Measurements from ENCODE around the gene FAM184A.

DNA sequence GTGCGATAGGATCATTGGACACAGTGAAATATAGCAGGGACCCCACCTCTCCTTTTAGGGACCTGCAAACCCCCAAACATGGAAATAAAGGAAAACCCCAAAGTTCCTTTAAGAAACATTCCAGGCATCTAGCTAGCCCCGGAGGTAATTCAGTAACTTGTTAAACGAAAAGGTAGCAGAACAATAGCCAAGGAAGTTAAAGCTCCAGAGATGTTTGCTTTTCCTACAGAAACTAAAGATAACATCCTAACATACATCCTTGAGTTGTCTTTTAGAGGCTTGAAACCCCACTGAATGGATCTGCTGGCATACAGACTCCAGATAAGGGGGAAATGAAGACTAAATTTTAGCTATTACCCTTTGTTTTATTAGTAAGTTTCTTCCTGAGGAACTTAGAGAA is 51.0 kb downstream of the FAM184A start:
- TF ChIP-seq, protein P1, sequence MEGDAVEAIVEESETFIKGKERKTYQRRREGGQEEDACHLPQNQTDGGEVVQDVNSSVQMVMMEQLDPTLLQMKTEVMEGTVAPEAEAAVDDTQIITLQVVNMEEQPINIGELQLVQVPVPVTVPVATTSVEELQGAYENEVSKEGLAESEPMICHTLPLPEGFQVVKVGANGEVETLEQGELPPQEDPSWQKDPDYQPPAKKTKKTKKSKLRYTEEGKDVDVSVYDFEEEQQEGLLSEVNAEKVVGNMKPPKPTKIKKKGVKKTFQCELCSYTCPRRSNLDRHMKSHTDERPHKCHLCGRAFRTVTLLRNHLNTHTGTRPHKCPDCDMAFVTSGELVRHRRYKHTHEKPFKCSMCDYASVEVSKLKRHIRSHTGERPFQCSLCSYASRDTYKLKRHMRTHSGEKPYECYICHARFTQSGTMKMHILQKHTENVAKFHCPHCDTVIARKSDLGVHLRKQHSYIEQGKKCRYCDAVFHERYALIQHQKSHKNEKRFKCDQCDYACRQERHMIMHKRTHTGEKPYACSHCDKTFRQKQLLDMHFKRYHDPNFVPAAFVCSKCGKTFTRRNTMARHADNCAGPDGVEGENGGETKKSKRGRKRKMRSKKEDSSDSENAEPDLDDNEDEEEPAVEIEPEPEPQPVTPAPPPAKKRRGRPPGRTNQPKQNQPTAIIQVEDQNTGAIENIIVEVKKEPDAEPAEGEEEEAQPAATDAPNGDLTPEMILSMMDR (IDR thresholded peaks at IDR 0.05): no peak
- TF ChIP-seq REST (IDR thresholded peaks at IDR 0.05; ENCODE audit: insufficient read depth in 1 of 2, low read depth in 2 of 2, low read length in 1 of 2): no peak
- no peak for TF ChIP-seq SIN3A (IDR thresholded peaks at IDR 0.05; ENCODE audit: borderline replicate concordance, insufficient read depth, low read depth, low read length)
- no peak for TF ChIP-seq POLR2AphosphoS5 (IDR thresholded peaks at IDR 0.05; ENCODE audit: low read depth, low read length)
- TF ChIP-seq TCF7L2 (IDR thresholded peaks at IDR 0.05; ENCODE audit: low read depth, low read length): no peak
